HG02852 (cell line): ENCODE measurements around the gene CD300LG.
"Not testable (repeated sequence)": the region's sequence is repeated elsewhere in the genome, so short reads cannot be mapped to it uniquely, and the experiment has no call there.

Experiments used
- ATAC-seq: cut with Tn5 transposase; IDR thresholded peaks from one replicate; pipeline ENCODE4 v1.9.1; 2021; ENCODE audit warnings: mild to moderate bottlenecking, moderate library complexity; ENCODE audit not compliant: unreplicated experiment

CD300LG gene

DNA sequence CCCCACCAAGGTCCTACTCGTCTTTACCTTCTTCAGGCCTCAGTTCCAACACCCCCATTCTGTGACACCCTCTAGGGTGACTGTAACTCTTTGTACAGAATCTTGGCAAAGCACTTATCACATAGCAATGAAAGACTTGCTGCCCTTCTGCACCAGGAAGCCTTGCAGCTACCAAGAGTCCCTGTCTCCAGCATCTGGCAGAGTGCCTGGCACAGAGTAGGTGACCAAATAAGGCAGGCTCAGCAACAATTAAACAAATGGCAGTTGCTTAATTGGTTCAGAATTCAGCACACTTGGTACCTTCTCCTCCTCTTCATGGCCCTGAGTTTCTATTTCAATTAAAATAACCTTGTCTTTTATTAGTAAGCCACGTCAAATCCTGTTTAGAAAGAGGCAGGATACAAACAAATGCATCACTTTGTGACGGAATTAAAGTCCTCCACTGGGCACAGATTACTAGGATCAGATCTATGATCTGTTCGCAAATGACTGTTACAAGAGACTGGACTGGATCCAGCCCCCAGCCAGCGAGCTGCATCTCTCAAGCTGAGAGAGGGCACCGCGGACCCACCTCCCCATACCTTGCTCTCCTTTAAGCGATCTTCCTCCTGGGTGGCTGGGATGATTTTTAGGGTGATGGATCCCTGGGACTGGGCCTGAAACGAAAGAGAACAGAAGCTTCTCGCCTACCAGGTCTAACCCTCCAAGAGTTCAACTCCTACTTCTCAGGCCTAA, 23.5 kb upstream of the CD300LG start:
- ATAC-seq = no peak

DNA sequence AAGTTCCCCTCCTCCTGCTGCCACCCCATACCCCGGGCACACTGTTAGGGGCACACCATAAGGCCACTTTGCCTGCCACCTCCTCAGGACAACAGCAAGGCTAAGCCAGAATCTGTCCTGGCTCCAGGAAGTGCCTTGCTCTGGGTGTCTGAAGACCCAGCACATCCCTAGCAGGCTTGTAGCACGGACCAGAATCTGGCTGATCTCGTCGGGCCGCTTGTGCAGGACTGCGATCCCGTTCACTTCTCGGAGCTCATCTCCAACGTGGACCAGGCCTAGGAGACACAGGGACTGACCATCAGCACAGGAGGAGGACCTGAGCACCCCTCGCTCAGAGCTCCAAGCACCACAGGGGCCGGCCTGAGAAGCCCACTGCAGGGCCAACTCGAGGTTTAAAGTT, 21.4 kb upstream of the CD300LG start:
- ATAC-seq = no peak

DNA sequence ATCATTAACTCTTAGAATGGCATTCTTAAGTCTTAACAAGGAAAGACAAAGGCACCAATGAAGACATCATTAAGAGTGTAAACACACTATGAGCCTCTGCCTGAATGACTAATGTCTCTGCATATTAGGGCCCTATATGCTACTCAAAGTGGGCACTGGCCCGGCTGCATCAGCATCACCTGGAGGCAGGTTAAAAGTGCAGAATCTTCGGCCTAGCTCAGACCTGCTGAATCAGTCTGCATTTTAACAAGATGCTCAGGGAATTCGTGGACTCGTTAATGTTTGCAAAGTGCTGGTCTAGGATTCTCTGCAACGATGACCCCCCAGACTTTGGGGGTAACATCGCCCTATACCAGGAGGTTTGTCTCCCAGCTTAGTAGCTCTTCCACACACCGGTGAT, 20.8 kb upstream of the CD300LG start:
- no peak for ATAC-seq

DNA sequence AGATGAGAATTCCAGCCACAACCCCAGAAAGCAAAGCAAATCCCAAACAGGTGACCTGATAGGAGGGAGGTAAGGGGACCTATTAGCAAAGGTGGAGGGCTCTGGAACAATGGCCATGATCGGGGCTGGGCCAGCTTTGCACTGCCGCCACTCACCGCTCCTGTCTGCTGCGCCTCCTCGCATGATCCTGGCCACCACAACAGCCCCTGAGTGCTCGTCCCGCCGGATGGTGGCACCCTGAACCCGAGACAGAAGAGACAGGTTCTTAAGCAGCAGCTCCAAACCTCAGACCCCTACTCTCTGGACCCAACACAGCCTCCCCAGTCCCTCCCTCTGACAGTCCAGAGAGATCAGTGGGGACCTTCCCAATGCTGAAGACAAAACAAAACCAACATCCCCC, 19.4 kb upstream of the CD300LG start:
- ATAC-seq = no peak

DNA sequence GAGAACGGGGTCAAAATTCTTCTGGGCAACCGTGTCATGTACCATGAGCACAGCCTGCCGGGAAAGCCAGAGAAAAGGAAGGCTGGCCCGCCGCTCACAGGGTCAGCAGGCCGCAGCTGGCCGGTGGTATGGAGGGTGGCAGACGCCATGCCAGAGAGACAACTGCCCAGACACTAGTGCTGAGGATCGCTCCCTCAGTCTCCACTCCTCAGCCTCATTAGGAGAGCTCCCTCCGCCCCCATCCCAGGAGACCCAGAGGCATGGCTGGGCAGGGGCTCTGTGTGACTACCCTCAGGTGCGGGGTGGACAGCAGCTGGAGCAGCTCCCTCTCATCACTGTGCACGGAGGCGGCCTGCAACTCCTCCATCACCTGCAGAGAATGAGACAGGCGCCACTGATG, 17.2 kb upstream of the CD300LG start:
- no peak for ATAC-seq

DNA sequence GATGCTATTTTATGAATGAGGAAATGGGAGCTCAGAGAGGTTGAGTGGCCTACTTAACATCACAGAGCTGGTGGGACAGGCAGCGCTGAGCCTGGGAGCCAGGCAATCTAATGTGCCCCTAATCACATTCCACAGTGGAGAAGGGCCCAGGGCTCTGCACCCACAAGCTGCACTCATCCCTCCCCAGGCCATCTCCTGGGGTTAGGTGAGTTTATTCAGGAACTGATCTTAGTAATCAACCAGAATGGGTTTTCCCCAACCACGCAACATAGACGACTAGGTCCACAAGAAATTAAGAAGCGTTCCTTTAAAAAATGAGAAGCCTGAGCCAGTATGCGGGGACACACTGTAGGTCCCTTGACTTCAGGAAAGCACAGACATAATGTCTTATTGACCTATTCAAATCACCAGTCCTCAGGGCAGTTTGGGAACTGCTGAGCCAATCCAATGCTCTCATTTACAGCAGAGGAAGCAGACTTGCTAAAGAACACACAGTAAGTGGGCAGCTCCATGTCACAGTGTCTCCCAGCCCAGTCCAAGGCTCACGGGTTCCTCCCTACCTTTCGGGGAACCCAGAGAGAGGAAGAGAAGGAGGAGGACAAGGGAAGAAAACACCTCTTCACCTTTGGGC, 16.4 kb upstream of the CD300LG start:
- ATAC-seq = no peak

DNA sequence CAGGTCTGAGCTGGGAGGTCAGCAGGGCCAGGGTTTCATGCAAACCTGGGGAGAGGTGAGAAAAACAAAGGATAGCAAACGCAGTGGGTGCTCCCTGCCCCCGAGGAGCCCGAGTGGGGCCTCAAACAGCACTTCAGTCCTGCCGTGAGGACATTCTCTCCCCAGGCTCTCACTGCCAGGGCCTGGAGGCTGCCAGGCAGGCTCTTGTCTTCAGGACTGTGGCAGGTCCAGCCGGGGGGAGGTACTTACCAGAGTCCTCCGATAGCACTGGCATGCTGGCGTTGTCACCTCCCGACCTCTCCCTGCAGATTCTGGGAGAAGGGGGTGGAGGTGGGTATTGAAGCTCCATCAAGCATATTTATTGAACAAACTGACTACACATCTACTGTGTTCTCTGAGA, 15.3 kb upstream of the CD300LG start:
- ATAC-seq = no peak

DNA sequence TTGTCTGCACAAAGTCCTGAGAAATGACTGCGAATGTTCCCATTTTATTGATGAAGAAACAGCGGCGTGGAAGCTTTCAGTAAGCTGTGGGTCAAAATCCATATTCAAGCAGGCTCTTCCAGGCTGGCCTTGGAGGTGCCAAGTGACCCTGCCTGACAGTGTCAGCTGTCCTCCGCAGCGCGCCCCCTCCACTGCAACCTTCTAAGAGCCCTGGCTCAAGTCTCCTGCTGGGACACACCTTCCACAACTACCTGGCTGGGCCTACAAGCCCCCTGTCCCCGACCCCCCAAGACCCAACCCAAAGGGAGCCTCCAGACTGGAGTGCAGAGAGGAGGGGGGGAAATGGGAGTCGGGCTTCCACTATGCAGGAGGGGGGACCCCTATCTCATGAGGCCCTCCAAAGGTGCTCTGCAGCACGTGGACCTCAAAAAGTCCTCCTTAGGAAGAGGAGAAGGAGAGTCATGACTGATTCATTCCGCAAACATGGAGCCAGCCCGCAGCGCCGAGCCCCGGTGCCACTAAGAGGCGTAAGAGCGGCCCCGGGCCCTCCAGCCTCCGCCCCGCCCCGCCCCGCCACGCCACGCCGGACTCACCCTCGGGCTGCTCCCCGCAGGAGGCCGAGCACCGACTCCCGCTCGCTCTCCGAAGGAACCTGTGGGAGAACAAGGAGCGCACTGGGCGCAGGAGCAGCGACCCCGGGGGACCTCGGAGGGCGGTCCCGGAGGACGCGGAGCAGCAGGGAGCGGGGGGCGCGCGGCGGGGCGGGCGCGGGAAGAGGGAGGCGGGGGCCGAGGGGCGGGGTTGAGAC, 14.6 kb upstream of the CD300LG start:
- no peak for ATAC-seq

DNA sequence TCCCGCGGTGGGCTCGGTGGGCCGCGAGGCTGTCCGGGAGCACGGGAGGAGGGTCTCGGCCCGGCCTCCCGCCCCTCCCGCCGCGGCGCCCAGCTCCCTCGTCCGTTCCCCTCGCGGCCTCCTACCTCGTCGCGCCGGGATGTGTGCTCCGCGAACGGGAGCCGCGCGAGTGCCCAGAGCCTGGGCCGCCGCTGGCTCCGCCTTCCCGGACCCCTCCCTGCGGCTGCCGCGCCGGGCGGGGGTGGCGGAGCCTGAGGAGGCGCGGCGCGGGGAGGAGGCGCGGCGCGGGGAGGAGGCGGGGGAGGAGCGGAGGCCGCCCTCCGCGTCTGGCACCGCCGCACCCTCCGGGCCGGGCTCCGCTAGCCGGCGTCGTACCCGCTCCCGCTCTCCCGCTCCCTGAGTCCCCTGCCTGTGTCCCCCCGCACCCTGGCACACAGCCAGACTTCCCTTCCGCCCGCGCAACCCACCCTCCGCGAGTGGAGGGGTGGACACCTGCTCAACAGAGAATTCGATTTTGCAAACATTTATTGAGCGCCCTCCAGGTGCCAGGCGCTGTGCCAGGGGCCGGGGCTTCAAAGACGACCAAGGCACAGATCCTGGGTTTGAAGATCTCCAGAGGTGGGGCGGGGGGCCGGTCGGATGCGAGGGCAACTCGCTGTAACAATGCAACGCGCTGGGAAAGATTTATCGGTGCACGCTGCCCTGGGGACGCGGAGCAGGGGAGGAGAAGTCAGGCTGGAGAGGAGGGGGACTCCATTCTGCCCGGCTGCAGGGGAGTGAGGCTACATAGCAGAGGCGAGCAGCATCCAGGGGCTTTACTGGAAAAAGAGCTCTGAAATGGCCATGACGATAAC, 13.8 kb upstream of the CD300LG start, which contains the start of gene MPP3:
Gene MPP3 (minus strand): TSS at position 171 of the 854 bp plus-strand sequence. CDS start 1,240 bp downstream, outside the sequence.
- no peak for ATAC-seq

DNA sequence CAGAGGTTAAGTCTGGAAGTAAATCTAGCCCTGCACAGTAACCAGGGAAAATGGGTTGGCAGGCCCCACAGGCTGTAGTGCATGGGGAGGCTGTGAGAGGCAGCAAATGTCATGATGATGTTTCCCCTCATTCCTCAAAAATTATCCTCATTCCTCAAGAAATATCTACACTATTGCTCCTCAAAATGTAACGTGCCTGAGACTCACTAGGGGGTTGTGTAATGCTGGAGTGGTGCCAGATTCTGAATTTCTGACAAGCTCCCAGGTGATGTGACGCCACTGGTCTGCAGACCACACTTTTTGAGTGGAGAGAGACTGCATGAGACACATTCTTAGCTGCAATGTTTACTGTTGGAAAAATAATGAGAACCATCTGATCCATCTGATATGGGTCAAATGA, 12.9 kb upstream of the CD300LG start:
- no peak for ATAC-seq

DNA sequence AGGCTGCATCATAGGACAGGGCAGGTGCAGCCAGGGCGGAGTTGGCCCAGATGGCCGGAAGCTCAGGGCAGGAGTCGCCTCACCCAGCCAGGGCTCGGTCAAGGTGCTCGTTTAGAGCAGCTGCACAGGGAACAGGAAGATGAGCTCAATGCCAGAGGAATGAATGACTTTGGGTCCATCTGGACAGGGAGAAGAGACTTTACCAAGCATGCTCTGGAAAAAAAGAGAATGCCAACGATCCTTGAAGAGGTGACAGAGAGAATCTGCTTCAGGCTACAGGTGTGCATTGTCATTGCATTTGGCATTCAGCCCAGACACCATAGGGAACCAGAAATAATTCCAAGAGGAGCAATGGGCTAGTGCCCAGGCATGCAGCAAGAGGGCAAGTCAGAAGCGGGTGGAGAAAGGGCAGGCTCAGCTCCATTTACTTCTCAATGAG, 7.3 kb upstream of the CD300LG start:
- ATAC-seq = no peak

DNA sequence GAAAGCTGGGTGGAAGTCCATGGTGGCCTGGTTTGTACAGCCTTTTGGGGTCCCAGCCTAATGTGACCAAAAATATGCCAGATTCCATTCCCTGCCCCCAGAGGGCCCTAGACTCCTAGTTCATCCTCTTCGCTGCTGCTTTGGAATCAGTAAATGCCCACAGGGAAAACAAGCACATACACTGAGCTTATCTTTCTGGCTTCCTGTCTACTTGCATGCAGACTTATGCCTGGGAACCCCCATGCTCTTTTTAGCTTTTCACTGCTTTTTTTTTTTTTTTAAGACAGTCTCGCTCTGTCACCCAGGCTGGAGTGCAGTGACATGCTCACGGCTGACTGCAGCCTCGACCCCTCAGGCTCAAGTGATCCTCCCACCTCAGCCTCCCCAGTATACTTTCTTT, 6.2 kb upstream of the CD300LG start:
- ATAC-seq = no peak

DNA sequence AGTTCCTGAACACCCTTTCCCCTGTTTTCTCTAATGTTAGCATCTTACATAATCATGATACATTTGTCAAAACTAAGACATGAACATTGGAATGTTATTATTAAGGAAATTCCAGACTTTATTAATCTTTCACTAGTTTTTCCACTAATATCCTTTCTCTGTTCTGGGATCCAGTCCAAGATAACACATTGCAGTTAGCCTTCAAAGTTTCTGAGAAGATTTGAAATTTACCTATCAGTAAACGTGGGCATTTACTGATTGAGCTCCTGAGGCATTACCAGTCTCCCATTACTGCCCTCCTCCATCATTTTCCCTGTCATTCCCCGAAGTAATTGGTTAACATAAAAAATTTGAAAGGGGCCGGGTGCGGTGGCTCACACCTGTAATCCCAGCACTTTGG, 5.7 kb upstream of the CD300LG start:
- ATAC-seq = no peak

DNA sequence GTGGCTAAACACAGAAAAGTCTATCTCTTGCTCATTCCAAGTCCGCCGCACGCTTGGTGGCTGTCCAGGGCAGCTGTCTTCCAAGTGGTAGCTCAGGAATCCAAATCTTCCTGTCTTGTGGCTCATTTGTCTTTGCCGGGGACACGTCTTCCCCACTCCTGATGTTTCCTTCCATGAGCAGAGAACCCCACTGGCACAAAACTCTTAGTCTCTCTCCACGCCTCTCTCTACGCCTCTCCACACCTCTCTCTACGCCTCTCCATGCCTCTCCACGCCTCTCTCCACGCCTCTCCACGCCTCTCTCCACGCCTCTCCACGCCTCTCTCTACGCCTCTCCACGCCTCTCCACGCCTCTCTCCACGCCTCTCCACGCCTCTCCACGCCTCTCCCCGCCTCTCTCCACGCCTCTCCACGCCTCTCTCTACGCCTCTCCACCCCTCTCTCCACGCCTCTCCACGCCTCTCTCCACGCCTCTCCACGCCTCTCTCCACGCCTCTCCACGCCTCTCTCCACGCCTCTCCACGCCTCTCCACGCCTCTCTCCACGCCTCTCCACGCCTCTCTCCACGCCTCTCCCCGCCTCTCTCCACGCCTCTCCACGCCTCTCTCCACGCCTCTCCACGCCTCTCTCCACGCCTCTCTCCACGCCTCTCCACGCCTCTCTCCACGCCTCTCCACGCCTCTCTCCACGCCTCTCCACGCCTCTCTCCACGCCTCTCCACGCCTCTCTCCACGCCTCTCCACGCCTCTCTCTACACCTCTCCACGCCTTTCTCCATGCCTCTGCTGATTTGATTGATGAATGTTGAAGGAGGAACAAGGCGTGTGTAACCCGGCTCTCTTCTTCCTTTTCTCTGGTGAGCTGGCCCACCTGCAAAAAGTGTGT, 4.6 kb upstream of the CD300LG start:
- not testable (repeated sequence) for ATAC-seq

DNA sequence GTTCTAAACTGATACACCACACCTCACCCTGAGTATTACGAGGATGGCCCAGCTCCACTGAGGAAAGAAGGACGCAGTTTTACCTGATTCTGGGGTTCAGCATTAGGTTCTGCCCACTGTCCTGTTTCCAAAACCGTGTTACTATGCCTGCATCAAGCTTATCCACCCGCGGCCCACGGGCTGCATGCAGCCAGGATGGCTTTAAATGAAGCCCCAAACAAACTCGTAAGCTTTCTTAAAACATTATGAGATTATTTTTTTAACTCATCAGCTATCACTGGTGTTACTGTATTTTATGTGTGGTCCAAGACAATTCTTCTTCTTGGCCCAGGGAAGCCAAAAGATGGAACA, 4.0 kb upstream of the CD300LG start:
- no peak for ATAC-seq

DNA sequence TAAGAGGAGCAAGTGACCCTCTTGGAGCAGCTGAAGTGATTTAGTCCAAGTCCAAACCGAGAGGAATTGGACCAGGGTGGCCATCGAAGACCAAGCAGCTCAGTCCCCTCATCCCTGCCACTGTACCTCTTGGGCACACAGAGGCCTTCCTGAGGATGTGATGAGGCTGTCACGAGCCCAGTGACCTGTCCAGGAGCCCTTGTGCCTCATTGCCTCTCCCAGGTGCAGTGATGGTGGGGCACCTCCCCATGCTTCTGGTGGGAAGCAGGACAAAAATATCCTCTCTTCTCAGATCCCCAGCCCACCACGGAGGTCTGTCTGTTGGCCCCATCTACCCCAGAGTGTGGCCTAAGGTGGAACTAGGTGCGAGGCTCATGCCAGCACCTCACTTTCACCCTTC, 2.7 kb upstream of the CD300LG start:
- ATAC-seq = no peak

DNA sequence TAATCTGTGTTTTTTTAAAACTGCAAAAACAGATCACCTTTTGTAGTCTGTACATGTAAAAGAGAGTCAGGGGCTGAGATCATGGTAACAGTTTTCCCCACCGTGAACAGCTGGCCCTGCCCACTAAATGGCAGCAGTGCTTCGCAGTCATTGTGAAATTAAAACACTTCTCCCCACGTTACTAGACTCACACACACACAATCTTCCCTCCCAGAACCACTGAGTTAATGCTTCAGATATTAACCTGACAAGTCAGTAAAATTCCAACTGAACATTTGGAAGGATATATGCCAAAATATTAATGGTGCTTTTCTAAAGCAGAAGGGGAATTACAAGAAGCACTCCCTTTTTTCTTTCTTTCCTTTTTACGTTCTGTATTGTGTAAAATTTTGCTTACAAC, 1.2 kb upstream of the CD300LG start:
- no peak for ATAC-seq

DNA sequence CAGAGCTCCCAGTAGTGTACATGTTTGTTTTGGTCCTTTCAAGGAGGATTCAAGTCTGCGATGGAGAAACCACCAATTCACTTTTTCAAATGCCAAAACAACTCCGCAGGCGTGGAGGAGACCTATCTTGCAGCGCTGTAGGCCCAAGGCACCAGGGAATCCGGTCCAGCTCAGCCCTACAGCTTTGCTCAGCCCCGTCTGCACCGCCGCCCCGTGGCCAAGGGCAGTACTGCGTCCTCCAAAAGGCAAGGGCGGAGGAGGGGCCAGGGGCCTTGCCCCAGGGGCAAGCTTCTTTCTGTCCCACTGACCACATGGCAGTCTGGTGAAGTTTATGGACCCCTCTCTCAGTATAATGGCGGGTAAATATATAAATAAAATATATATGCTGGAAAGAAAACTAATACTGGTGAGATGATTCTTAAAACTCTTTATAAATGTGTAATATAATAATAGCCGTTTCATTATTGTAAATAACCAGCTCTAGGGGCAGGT, 709 bp upstream of the CD300LG start:
- no peak for ATAC-seq

DNA sequence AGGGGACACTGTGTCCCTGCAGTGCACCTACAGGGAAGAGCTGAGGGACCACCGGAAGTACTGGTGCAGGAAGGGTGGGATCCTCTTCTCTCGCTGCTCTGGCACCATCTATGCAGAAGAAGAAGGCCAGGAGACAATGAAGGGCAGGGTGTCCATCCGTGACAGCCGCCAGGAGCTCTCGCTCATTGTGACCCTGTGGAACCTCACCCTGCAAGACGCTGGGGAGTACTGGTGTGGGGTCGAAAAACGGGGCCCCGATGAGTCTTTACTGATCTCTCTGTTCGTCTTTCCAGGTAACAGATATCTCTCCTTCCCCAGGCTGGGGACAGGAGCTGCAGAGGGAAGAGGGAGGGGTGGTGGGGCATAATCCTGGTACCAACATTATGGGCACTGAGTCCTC, 1.6 kb downstream of the CD300LG start:
- ATAC-seq = no peak

DNA sequence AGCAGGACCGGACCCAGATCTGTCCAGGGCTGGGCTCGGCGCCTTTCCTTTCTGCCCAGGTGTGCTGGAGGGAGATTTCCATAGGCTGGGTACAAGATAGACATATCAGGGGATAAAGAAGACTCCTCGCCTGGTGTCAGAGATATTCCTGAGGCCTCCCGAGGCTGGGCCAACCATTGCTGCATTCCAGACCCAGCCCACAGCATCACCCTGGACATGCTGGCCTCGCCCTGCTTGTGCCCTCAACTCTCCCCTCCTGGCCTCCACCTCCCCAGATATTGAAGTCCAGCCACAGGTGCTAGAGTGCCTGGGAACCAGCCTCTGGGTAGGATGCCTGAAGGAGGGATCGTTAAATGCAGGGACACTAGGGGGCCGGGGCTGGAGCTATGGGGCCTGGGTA, 2.1 kb downstream of the CD300LG start:
- no peak for ATAC-seq
